HFFc6 (cell line): ENCODE measurements around the gene ABLIM1. TPM values are rescaled to one million over a fixed set of nuclear protein-coding genes. Genes with fewer than 3 reads are reported as not detected.
A peak's percentile ranks its signal among the peaks of the same experiment; 100 is the strongest.

ENCODE experiments used
- DNase-seq: peaks from one replicate; pipeline ENCODE4 v3.0.0-alpha.2; 2018
- H3K27ac Mint-ChIP-seq: 2 replicates; pipeline ENCODE4 v1.8.0; 2020; ENCODE audit warnings: mild to moderate bottlenecking, mixed read lengths
- H3K27me3 Mint-ChIP-seq: 2 replicates; pipeline ENCODE4 v1.8.0; 2021; ENCODE audit warnings: mild to moderate bottlenecking, moderate library complexity, mixed read lengths; ENCODE audit not compliant: insufficient read depth
- H3K36me3 Mint-ChIP-seq: 2 replicates; pipeline ENCODE4 v1.8.0; 2021; ENCODE audit warnings: low read depth, mixed read lengths
- H3K4me1 Mint-ChIP-seq: 2 replicates; pipeline ENCODE4 v1.8.0; 2020; ENCODE audit warnings: low read depth, mixed read lengths
- H3K4me3 Mint-ChIP-seq: 2 replicates; pipeline ENCODE4 v1.8.0; 2020; ENCODE audit warnings: mild to moderate bottlenecking, moderate library complexity, mixed read lengths
- H3K9me3 Mint-ChIP-seq: 2 replicates; pipeline ENCODE4 v1.8.0; 2020; ENCODE audit warnings: mild to moderate bottlenecking, mixed read lengths
- CTCF ChIP-seq: fragments of 200-600 bp; sonication (generic); IDR thresholded peaks from 2 replicates; pipeline ENCODE4 v1.5.0; 2021; ENCODE audit warnings: antibody characterized with exemption, mild to moderate bottlenecking
- total RNA-seq, 6 experiments: library from RNA; stranded (reverse); fragmentation: NEBNext Ultra II Directional; extraction: Animal tissue kit (Norgen Biotek cat#: 25700); gene quantifications; 2 replicates in 1 of 6; 3 replicates in 5 of 6; pipeline ENCODE4 v1.2.3, GENCODE V29; 2021

ABLIM1 gene
- total RNA-seq, 6 experiments from 2014 or later, result 8.0 to 14.6 (median 8.7) TPM

GRCh38 chr10:114618722-114619121 lies 39.4 kb downstream of the ABLIM1 start:
- no peak for TF ChIP-seq CTCF
- H3K27ac Mint-ChIP-seq, result no peak overlapping the region
- no peaks in the 10 kb centered on the region for H3K36me3 Mint-ChIP-seq

DNA sequence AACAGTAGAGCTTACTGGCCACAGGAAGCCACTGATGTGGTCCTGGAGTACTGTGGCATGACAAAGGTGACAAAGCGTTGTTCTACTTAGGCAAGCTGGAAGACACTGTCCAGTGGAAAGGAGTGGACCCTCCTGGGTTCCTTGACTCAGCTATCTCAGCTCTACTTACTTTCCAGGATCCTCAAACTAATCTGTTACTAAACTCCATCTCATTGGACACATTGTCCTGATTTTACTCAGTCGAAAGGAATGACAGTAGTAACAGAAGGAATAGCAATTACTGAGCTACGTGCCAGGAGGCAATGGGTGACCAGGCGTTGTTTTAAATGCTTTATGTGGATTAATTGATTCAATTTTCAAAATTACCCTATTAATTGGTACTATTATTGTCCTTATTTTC lies 41.6 kb downstream of the ABLIM1 start:
- Mint-ChIP-seq H3K36me3 (no peaks in the 10 kb centered on the region), H3K27me3 (peaks cover 12% of the 10 kb centered on the region), H3K4me1 (peaks cover 20% of the 10 kb centered on the region), H3K4me3 (no peak overlapping the region), H3K27ac (no peak overlapping the region), H3K9me3 (no peaks in the 10 kb centered on the region)
- no peak for TF ChIP-seq CTCF
- DNase-seq, result peak; percentile 30

More at GRCh38 chr10:114618722-114619121, 39.4 kb downstream of the ABLIM1 start:
- Mint-ChIP-seq H3K9me3 (no peaks in the 10 kb centered on the region), H3K27me3 (peaks cover 3% of the 10 kb centered on the region), H3K4me3 (no peak overlapping the region), H3K4me1 (peaks cover 30% of the 10 kb centered on the region)
- no peak for DNase-seq

- no peak overlapping the region for H3K4me3 Mint-ChIP-seq
- H3K27ac Mint-ChIP-seq, result no peak overlapping the region
- no peaks in the 10 kb centered on the region for H3K9me3 Mint-ChIP-seq
- H3K27me3 Mint-ChIP-seq, result peaks cover 12% of the 10 kb centered on the region
- TF ChIP-seq CTCF, result no peak
- H3K4me1 Mint-ChIP-seq, result peaks cover 21% of the 10 kb centered on the region
- no peaks in the 10 kb centered on the region for H3K36me3 Mint-ChIP-seq
- DNase-seq, result no peak
Measured at GRCh38 chr10:114616103-114616502, 42.0 kb downstream of the ABLIM1 start.

- TF ChIP-seq CTCF, result no peak
- no peaks in the 10 kb centered on the region for H3K9me3 Mint-ChIP-seq
- no peaks in the 10 kb centered on the region for H3K36me3 Mint-ChIP-seq
- no peak overlapping the region for H3K4me3 Mint-ChIP-seq
- H3K4me1 Mint-ChIP-seq, result peaks cover 21% of the 10 kb centered on the region
- no peak for DNase-seq
- H3K27ac Mint-ChIP-seq, result no peak overlapping the region
- H3K27me3 Mint-ChIP-seq, result peaks cover 12% of the 10 kb centered on the region
Measured at GRCh38 chr10:114615600-114616007, 42.5 kb downstream of the ABLIM1 start.

GRCh38 chr10:114613237-114613979 lies 44.7 kb downstream of the ABLIM1 start:
- Mint-ChIP-seq H3K9me3 (no peaks in the 10 kb centered on the region), H3K36me3 (no peaks in the 10 kb centered on the region), H3K27ac (no peak overlapping the region), H3K4me3 (no peak overlapping the region), H3K4me1 (peaks cover 21% of the 10 kb centered on the region), H3K27me3 (peaks cover 13% of the 10 kb centered on the region)
- no peak for TF ChIP-seq CTCF
- DNase-seq, result no peak
